Measurements from ENCODE around the gene TNNC1.

DNA sequence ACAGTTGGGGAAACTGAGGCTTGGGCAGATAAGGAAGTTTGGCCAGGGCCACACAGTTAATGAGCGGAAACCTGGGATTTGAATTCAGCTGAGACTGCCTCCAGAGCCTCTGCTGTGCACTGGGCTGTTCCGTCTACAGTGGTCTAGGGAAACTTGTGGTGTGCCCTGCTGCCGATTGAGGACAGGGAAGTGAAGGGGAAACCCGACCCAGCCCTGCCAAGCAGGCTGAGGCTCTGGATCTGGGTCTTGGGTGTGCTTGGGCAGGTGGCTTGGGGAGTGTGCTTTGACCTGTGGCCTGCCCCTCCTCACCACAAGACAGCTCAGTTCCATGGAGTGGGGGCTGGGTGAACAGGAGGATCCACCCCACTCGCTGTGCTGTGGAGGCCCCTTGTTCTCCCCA is 19.2 kb upstream of the TNNC1 start:
- TF ChIP-seq, protein P1, sequence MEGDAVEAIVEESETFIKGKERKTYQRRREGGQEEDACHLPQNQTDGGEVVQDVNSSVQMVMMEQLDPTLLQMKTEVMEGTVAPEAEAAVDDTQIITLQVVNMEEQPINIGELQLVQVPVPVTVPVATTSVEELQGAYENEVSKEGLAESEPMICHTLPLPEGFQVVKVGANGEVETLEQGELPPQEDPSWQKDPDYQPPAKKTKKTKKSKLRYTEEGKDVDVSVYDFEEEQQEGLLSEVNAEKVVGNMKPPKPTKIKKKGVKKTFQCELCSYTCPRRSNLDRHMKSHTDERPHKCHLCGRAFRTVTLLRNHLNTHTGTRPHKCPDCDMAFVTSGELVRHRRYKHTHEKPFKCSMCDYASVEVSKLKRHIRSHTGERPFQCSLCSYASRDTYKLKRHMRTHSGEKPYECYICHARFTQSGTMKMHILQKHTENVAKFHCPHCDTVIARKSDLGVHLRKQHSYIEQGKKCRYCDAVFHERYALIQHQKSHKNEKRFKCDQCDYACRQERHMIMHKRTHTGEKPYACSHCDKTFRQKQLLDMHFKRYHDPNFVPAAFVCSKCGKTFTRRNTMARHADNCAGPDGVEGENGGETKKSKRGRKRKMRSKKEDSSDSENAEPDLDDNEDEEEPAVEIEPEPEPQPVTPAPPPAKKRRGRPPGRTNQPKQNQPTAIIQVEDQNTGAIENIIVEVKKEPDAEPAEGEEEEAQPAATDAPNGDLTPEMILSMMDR (IDR thresholded peaks at IDR 0.05), result no peak
- TF ChIP-seq ZFX (IDR thresholded peaks at IDR 0.05; ENCODE audit: borderline replicate concordance), result no peak

Data from 22Rv1 (cell line).